Transverse colon (tissue), 4 donors: Measurements from ENCODE around the gene WNT6.

ENCODE experiments used
- EP300 ChIP-seq: sonication (generic); formaldehyde crosslinking; IDR thresholded peaks from one replicate; pipeline ENCODE4 v1.6.1; 2017; ENCODE audit warnings: antibody characterized with exemption, low read depth
- POLR2A ChIP-seq: fragments of 450-650 bp; IDR thresholded peaks from one replicate; pipeline ENCODE4 v1.6.1; 2016; ENCODE audit warnings: antibody characterized with exemption, mild to moderate bottlenecking, moderate library complexity
- POLR2AphosphoS5 ChIP-seq, 3 donors: sonication (generic); formaldehyde crosslinking; IDR thresholded peaks; one replicate each; pipeline ENCODE4 v1.6.1; 2016; ENCODE audit warnings: antibody characterized with exemption in 3 of 3
- TF ChIP-seq, protein P1 (sequence below), 5 experiments: fragments of 200-600 bp in 3 of 5; fragments of 450-650 bp in 2 of 5; sonication (generic) in 3 of 5; IDR thresholded peaks; 1 replicate in 2 of 5; 2 replicates in 3 of 5; pipeline ENCODE4 v1.5.1; 2016 to 2017; ENCODE audit warnings: antibody characterized with exemption in 5 of 5, inconsistent platforms in 3 of 5, mild to moderate bottlenecking in 2 of 5, moderate library complexity in 1 of 5

DNA sequence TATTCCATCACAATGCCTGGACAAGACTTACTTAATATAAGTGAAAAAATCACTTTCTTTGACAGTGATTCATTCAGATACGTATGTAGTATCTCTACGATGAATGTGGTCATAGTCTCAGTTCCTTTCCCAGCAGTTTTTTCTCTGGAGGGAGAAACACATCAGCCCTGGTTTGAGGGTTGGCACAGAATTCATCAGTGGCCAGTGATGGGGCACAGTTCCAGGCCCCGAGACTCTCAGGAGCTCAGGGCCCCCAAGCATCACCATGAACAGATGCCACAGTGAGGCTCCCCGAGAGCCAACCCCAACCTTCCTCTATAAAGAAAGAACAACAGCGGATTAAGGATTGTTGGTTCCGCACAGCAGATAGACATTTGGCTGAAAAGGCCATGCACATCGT lies 40.5 kb upstream of the WNT6 start:
- TF ChIP-seq, protein P1, sequence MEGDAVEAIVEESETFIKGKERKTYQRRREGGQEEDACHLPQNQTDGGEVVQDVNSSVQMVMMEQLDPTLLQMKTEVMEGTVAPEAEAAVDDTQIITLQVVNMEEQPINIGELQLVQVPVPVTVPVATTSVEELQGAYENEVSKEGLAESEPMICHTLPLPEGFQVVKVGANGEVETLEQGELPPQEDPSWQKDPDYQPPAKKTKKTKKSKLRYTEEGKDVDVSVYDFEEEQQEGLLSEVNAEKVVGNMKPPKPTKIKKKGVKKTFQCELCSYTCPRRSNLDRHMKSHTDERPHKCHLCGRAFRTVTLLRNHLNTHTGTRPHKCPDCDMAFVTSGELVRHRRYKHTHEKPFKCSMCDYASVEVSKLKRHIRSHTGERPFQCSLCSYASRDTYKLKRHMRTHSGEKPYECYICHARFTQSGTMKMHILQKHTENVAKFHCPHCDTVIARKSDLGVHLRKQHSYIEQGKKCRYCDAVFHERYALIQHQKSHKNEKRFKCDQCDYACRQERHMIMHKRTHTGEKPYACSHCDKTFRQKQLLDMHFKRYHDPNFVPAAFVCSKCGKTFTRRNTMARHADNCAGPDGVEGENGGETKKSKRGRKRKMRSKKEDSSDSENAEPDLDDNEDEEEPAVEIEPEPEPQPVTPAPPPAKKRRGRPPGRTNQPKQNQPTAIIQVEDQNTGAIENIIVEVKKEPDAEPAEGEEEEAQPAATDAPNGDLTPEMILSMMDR (IDR thresholded peaks at IDR 0.05): no peak
- TF ChIP-seq POLR2AphosphoS5 (IDR thresholded peaks at IDR 0.05): no peak
- no peak for TF ChIP-seq POLR2A
- TF ChIP-seq EP300: no peak
